ENCODE results near the gene TUSC2.

- TF ChIP-seq CTCF (IDR thresholded peaks at IDR 0.05; ENCODE audit: insufficient read depth, low read length, poor library complexity, severe bottlenecking) (no peak), EZH2phosphoT487 (conservative IDR thresholded peaks at IDR 0.05; ENCODE audit: low read length) (no peak)
These were observed 44.3 kb upstream of the TUSC2 start for GRCh38 chr3:50372349-50372748.

All from SU-DHL-6 (cell line).